ENCODE measurements around the gene CDKN2B.

GRCh38 chr9:21968331-21969010, 40.6 kb downstream of the CDKN2B start:
- TF ChIP-seq POLR2AphosphoS5 (IDR thresholded peaks at IDR 0.05; ENCODE audit: borderline replicate concordance, low read depth, low read length) = no peak
- no peak for TF ChIP-seq FOXP2 (optimal IDR thresholded peaks at IDR 0.05; ENCODE audit: control extremely low read depth, extremely low read length, insufficient read depth)

Measured in SK-N-MC (cell line).